IPS-18c (cell line): ENCODE data around the gene MXRA7.
"Not testable (repeated sequence)": the region's sequence is repeated elsewhere in the genome, so short reads cannot be mapped to it uniquely, and the experiment has no call there.

Experiments used
- H3K4me3 ChIP-seq: 2 replicates; pipeline ENCODE4 v1.7.0; 2013; ENCODE audit warnings: low read depth, mild to moderate bottlenecking, low read length, moderate library complexity; ENCODE audit not compliant: insufficient read depth
- H3K9me3 ChIP-seq: one replicate; pipeline ENCODE4 v1.6.1; 2013; ENCODE audit warnings: mild to moderate bottlenecking, low read length, moderate library complexity; ENCODE audit not compliant: control insufficient read depth, insufficient read depth

The MXRA7 gene

GRCh38 chr17:76654408-76654807, 56.4 kb downstream of the MXRA7 start:
- Histone ChIP-seq H3K4me3 (no peak overlapping the region), H3K9me3 (peaks cover 2% of the 10 kb centered on the region)

GRCh38 chr17:76650504-76650903, 60.3 kb downstream of the MXRA7 start:
- peaks cover 2% of the 10 kb centered on the region for H3K9me3 ChIP-seq

GRCh38 chr17:76646712-76647111, 64.1 kb downstream of the MXRA7 start:
- no peak overlapping the region for H3K4me3 ChIP-seq

More at GRCh38 chr17:76650504-76650903, 60.3 kb downstream of the MXRA7 start:
- no peak overlapping the region for H3K4me3 ChIP-seq

GRCh38 chr17:76645481-76645880, 65.3 kb downstream of the MXRA7 start:
- no peaks in the 10 kb centered on the region for H3K9me3 ChIP-seq
- H3K4me3 ChIP-seq, result no peak overlapping the region

More at GRCh38 chr17:76646712-76647111, 64.1 kb downstream of the MXRA7 start:
- H3K9me3 ChIP-seq, result no peaks in the 10 kb centered on the region

- Histone ChIP-seq H3K4me3 (no peak overlapping the region), H3K9me3 (no peaks in the 10 kb centered on the region)
These were observed 65.8 kb downstream of the MXRA7 start for GRCh38 chr17:76644995-76645394.

- H3K4me3 ChIP-seq, result no peak within 1 kb of the TSS
- no peaks in the 10 kb centered on the region for H3K9me3 ChIP-seq
These were observed 67.1 kb downstream of the MXRA7 start, which contains the start of gene ST6GALNAC1 for GRCh38 chr17:76643553-76644148. Gene ST6GALNAC1 (minus strand): TSS chr17:76643757. CDS start chr17:76643638, 119 bp downstream.

GRCh38 chr17:76642994-76643393, 67.8 kb downstream of the MXRA7 start:
- Histone ChIP-seq H3K9me3 (no peaks in the 10 kb centered on the region), H3K4me3 (no peak overlapping the region)

GRCh38 chr17:76642032-76642561, 68.7 kb downstream of the MXRA7 start:
- Histone ChIP-seq H3K9me3 (no peaks in the 10 kb centered on the region), H3K4me3 (no peak overlapping the region)

GRCh38 chr17:76641501-76641900, 69.3 kb downstream of the MXRA7 start:
- Histone ChIP-seq H3K9me3 (no peaks in the 10 kb centered on the region), H3K4me3 (no peak overlapping the region)

GRCh38 chr17:76640550-76641380, 70.0 kb downstream of the MXRA7 start:
- Histone ChIP-seq H3K9me3 (no peaks in the 10 kb centered on the region), H3K4me3 (no peak overlapping the region)

GRCh38 chr17:76638263-76638662, 72.5 kb downstream of the MXRA7 start:
- Histone ChIP-seq H3K9me3 (no peaks in the 10 kb centered on the region), H3K4me3 (no peak overlapping the region)

GRCh38 chr17:76636486-76637206, 74.1 kb downstream of the MXRA7 start:
- H3K9me3 ChIP-seq, H3K4me3 ChIP-seq: not testable (repeated sequence)

GRCh38 chr17:76635659-76636360, 75.0 kb downstream of the MXRA7 start:
- Histone ChIP-seq H3K9me3 (no peaks in the 10 kb centered on the region), H3K4me3 (no peak overlapping the region)

- Histone ChIP-seq H3K9me3 (no peaks in the 10 kb centered on the region), H3K4me3 (no peak overlapping the region)
These were observed 75.7 kb downstream of the MXRA7 start for GRCh38 chr17:76635039-76635438.

GRCh38 chr17:76633628-76634328, 77.0 kb downstream of the MXRA7 start:
- no peaks in the 10 kb centered on the region for H3K9me3 ChIP-seq
- H3K4me3 ChIP-seq, result no peak overlapping the region

- Histone ChIP-seq H3K9me3 (no peaks in the 10 kb centered on the region), H3K4me3 (no peak overlapping the region)
These were observed 78.8 kb downstream of the MXRA7 start for GRCh38 chr17:76631821-76632565.
